GM21529 (cell line): Measurements from ENCODE around the gene MAZ.
"Not testable (repeated sequence)": the region's sequence is repeated elsewhere in the genome, so short reads cannot be mapped to it uniquely, and the experiment has no call there.

Experiments used
- ATAC-seq: cut with Tn5 transposase; IDR thresholded peaks from one replicate; pipeline ENCODE4 v1.9.1; 2021; ENCODE audit not compliant: unreplicated experiment

MAZ gene

GRCh38 chr16:29806099-29806579 is at the start of gene MAZ:
TSS of gene MAZ (plus strand) at chr16:29806529. CDS start at chr16:29806702, 173 bp downstream.
- no peak for ATAC-seq

- no peak for ATAC-seq
These were observed 49.7 kb upstream of the MAZ start for GRCh38 chr16:29756654-29757053.

- ATAC-seq = not testable (repeated sequence)
These were observed 49.2 kb upstream of the MAZ start for GRCh38 chr16:29757086-29757485.

GRCh38 chr16:29757950-29758466 is 48.3 kb upstream of the MAZ start:
- ATAC-seq = no peak

GRCh38 chr16:29760567-29761279 is 45.6 kb upstream of the MAZ start:
- ATAC-seq = no peak

DNA sequence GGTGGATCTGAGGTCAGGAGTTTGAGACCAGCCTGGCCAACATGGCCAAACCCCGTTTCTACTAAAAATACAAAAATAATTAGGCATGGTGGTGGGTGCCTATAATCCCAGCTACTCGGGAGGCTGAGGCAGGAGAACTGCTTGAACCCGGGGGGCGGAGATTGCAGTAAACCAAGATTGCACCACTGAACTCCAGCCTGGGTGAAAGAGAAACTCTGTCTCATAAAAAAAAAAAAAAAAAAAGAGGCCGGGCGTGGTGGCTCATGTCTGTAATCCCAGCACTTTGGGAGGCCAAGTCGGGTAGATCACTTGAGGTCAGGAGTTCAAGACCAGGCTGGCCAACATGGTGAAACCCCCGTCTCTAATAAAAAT is 45.1 kb upstream of the MAZ start:
- not testable (repeated sequence) for ATAC-seq

GRCh38 chr16:29761882-29762281 is 44.4 kb upstream of the MAZ start:
- ATAC-seq = no peak

- no peak for ATAC-seq
These were observed 43.0 kb upstream of the MAZ start for GRCh38 chr16:29763326-29763725.

DNA sequence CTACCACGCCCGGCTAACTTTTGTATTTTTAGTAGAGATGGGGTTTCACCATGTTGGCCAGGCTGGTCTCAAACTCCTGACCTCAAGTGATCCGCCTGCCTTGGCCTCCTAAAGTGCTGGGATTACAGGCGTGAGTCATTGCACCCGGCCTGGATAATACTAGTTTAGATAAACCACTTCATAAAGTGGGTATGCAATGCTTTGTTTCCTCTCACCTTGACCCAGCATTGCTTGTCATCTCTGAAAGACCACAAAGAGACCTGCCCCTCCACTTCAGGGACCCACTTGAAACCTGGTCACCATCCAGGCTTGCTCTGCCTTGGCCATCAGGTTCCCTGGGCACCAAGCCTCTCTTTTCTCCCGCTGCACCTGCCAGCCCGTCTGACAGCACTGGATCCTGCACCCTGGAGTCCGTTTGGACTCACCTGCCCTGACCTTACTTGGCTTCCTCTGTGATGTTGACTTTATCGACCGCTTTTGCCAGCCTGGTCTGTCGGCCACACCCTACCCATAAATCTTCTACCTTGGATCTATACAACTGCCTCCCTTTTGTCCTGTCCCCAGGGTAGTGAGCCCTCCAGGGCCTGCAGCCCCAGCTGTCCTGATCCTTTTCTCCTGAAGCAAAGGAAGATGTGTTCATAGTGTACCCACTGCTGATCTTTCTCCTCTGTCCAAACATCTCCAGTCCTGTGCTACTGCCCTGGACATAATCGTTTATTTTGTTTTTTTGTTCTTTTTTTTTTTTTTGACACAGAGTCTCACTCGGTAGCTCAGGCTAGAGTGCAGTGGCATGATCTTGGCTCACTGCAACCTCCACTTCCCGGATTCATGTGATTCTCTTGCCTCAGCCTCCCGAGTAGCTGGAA is 40.9 kb upstream of the MAZ start:
- no peak for ATAC-seq

- no peak for ATAC-seq
These were observed 39.8 kb upstream of the MAZ start for GRCh38 chr16:29766571-29766970.

GRCh38 chr16:29767062-29767461 is 39.3 kb upstream of the MAZ start:
- ATAC-seq = no peak

DNA sequence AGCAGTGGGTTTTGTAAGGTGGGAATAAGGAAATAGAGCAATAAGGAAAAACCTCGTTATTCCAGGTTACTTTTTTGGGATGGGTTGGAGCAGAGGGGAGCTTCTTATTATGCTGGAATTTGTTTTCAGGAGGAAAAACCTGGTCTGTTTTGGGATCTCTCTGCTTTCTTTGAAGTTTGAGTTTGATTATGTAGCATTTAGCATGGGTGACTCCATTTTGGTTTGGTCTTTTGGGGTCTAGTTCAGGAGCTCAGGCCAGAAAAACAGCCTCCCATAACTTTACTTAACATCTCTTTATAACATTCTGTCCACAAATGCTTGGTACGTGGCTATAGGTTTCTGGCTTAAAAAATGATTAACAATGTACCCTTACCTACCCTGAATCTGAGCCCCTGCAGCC is 36.8 kb upstream of the MAZ start:
- ATAC-seq = no peak

- no peak for ATAC-seq
These were observed 35.9 kb upstream of the MAZ start for GRCh38 chr16:29770250-29770929.

DNA sequence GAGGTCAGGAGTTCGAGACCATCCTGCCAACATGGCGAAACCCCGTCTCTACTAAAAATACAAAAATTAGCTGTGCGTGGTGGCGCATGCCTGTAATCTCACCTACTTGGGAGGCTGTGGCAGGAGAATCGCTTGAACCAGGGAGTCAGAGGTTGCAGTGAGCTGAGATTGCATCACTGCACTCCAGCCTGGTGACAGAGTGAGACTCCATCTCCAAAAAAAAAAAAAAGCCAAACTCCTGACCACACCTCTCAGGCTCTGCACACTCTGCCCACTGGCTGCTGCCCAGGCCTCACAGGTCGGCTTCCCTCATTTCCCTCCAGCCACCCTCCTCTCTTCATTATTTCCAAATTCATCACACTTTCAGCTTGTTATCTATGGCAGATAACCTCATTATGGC is 34.0 kb upstream of the MAZ start:
- not testable (repeated sequence) for ATAC-seq

DNA sequence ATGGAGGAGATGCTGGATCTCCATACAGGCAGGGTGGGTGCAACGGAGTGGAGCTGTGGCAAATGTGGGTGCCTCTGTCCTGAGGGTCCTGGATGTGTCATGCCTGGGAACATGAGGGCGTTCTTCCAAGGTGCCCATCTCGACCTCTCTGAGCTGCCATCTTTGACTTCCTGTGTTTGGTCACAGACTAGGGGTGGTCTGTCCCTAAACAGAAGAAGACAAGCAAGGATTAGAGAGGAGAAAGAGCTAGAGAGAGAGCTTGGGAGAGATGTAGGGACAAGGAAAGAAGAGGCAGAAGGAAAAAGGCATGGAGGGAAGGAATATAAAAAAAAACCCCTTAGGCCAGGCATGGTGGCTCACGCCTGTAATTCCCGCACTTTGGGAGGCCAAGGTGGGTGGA is 31.6 kb upstream of the MAZ start:
- no peak for ATAC-seq

DNA sequence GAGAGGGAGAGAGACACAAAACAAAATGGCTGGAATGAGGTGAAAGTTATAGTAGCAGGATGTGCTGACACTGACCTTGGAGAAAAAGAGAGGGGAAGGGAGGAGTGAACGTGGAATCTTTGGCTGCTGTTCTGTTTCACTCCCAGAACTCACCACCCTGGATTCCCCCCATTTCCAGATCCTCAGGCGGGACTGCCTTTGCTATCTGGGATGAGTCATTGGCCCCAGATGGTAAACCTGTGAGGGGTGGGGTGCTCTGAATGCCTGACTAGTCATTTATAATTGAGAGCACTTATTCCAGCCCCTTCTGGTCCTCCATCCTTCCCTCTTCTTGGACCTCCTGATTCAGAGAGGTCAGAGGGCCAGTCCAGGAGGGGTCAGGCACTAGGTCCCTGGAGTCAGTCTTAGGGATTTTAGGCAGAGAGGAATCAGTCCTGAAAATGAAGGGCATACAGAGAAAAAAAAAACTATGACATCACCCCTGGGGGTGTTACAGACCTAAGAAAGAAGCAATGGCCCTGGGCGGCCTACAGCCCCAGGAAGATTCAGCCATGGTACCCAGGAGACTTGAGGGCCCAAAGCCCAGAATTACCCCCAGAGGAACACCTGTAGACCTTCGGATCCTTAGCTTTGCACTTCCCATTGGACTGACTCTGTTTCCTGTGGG is 30.5 kb upstream of the MAZ start:
- ATAC-seq = no peak

- ATAC-seq = no peak
These were observed 28.6 kb upstream of the MAZ start, which contains the start of gene ZG16 for GRCh38 chr16:29777576-29778350. TSS of gene ZG16 (plus strand) at chr16:29778256. CDS start at chr16:29779267, 1,011 bp downstream.

DNA sequence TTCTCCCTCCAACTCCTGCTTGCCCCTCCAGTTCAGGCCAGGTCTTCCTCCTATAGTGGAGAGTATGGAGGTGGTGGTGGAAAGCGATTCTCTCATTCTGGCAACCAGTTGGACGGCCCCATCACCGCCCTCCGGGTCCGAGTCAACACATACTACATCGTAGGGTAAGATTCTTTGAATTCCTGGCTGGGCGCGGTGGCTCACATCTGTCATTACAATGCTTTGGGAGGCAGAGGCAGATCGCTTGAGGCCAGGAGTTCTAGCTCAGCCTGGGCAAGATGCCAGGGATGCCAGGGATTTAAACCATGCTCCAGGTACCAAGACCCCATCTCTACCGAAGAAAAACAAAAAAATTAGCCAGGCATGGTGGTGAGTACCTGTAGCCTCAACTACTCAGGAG is 26.9 kb upstream of the MAZ start:
- no peak for ATAC-seq

DNA sequence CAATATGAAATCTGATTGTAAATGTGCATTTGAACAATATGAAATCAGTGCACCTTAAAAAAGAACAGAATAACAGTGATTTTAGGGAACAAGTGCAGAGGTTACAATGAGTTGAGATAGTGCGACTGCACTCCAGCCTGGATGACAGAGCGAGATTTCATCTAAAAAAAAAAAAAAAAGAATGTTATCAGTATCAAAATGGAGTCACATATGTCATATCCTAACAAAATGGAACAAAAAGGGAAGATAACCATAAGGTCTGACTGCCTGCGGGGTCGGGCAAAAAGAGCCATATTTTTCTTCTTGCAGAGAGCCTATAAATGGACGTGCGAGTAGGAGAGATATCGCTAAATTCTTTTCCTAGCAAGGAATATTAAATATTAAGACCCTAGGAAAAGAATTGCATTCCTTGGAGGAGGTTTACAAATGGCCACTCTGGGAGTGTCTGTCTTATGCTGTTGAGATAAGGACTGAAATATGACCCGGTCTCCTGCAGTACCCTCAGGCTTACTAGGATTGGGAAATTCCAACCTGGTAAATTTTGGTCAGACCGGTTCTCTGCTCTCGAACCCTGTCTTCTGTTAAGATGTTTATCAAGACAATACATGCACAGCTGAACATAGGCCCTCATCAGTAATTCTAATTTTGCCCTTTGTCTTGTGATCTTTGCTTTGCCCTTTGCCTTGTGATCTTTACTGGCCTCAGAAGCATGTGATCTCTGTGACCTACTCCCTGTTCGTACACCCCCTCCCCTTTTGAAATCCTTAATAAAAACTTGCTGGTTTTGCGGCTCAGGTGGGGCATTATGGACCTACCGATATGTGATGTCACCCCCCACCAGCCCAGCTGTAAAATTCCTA is 23.0 kb upstream of the MAZ start:
- not testable (repeated sequence) for ATAC-seq
